DND-41 (cell line): ENCODE measurements around the gene PTPRK.

ENCODE experiments used
- EZH2 ChIP-seq: IDR thresholded peaks from 3 replicates; pipeline ENCODE4 v1.6.1; 2012; ENCODE audit warnings: borderline replicate concordance, low read depth, mild to moderate bottlenecking, moderate library complexity, low read length, inconsistent platforms; ENCODE audit not compliant: severe bottlenecking
- TF ChIP-seq, protein P1 (sequence below): IDR thresholded peaks from 2 replicates; pipeline ENCODE4 v1.5.1; 2012; ENCODE audit warnings: borderline replicate concordance, low read length, moderate library complexity, mild to moderate bottlenecking; ENCODE audit not compliant: poor library complexity, severe bottlenecking; ENCODE audit errors: extremely low read depth

DNA sequence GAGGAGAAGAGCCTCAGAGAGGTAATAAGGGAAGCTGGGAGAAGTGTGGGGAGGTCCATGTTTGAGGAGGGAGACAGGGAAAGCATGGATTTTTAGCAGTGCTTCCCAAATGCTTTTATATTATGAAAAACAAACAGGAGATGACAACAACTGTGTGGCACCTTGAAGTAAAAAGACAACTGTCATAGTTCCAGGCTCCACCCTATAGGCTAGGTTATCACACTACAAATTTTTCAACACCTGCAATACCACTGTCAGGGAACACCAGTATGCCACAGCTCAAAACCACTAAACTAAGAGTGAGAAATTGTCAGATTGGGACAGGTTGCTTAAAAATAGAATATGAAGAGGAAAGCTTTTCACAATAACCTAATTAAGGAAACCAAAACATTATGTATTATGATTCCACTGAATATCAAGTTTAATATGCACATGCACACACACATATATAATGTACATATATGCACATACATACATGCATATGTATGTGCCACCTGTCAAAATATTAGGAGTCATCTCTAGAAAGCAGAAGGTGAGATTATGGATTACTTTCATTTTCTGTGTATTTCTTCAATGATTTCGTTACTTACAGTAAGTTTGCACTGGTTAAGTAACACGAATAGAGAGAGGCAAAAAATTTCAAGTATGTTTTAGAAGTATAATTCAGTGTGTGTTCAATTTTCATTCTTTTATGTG lies 261.2 kb downstream of the PTPRK start:
- TF ChIP-seq EZH2 = no peak
- TF ChIP-seq, protein P1, sequence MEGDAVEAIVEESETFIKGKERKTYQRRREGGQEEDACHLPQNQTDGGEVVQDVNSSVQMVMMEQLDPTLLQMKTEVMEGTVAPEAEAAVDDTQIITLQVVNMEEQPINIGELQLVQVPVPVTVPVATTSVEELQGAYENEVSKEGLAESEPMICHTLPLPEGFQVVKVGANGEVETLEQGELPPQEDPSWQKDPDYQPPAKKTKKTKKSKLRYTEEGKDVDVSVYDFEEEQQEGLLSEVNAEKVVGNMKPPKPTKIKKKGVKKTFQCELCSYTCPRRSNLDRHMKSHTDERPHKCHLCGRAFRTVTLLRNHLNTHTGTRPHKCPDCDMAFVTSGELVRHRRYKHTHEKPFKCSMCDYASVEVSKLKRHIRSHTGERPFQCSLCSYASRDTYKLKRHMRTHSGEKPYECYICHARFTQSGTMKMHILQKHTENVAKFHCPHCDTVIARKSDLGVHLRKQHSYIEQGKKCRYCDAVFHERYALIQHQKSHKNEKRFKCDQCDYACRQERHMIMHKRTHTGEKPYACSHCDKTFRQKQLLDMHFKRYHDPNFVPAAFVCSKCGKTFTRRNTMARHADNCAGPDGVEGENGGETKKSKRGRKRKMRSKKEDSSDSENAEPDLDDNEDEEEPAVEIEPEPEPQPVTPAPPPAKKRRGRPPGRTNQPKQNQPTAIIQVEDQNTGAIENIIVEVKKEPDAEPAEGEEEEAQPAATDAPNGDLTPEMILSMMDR = no peak
